Suprapubic skin (tissue), 4 donors: Measurements from ENCODE around the gene ACKR1.

Experiments
- EP300 ChIP-seq: sonication (generic); formaldehyde crosslinking; IDR thresholded peaks from one replicate; pipeline ENCODE4 v1.6.1; 2017; ENCODE audit warnings: antibody characterized with exemption
- POLR2AphosphoS5 ChIP-seq, 3 donors: sonication (generic); formaldehyde crosslinking; IDR thresholded peaks; one replicate each; pipeline ENCODE4 v1.6.1; 2017; ENCODE audit warnings: antibody characterized with exemption in 3 of 3
- TF ChIP-seq, protein P1 (sequence below), 2 donors: fragments of 200-600 bp in 1 of 2; fragments of 450-650 bp in 1 of 2; sonication (generic) in 1 of 2; IDR thresholded peaks; one replicate each; pipeline ENCODE4 v1.5.1; 2016 to 2019; ENCODE audit warnings: antibody characterized with exemption in 2 of 2, mild to moderate bottlenecking in 1 of 2, moderate library complexity in 1 of 2

DNA sequence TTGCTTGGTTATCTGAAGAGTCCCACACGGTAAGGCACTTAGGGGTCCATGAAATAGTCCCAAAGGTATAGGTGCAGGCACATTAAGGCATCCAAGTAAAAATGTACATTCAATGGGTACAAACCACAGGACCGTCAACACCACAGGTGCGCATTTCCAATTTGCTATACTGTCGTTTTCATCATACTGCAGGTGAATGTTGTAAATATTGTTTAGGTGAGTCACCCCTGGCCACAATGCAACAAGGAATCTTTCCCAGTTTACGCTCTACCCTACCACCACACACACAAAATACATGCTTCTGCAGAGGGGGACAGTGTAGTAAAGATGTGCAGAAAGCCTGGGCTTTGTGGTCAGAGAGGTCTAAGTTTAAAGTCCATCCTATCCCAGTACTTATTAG, 19.6 kb upstream of the ACKR1 start:
- TF ChIP-seq POLR2AphosphoS5 (IDR thresholded peaks at IDR 0.05) (no peak), EP300 (no peak)
- TF ChIP-seq, protein P1, sequence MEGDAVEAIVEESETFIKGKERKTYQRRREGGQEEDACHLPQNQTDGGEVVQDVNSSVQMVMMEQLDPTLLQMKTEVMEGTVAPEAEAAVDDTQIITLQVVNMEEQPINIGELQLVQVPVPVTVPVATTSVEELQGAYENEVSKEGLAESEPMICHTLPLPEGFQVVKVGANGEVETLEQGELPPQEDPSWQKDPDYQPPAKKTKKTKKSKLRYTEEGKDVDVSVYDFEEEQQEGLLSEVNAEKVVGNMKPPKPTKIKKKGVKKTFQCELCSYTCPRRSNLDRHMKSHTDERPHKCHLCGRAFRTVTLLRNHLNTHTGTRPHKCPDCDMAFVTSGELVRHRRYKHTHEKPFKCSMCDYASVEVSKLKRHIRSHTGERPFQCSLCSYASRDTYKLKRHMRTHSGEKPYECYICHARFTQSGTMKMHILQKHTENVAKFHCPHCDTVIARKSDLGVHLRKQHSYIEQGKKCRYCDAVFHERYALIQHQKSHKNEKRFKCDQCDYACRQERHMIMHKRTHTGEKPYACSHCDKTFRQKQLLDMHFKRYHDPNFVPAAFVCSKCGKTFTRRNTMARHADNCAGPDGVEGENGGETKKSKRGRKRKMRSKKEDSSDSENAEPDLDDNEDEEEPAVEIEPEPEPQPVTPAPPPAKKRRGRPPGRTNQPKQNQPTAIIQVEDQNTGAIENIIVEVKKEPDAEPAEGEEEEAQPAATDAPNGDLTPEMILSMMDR (IDR thresholded peaks at IDR 0.05), result no peak
